Panc1 (cell line): ENCODE data around the gene DNAH12. TPM values are rescaled to one million over a fixed set of nuclear protein-coding genes. Genes with fewer than 3 reads are reported as not detected.

Experiments
- ATAC-seq: fragments of 200-7000 bp; cut with Tn5 transposase; 2 replicates; pipeline ENCODE4 v1.9.1; 2020; ENCODE audit warnings: mild to moderate bottlenecking, moderate library complexity
- BruUV-seq: library from RNA; stranded (reverse); fragments of 400-500 nt; replicated peaks from 2 replicates; lab custom pipeline; 2021; lab: Mats Ljungman, UMichigan
- CTCF ChIA-PET: fragments of 300-600 bp; sonication (Branson Sonifier 250); formaldehyde crosslinking; loops from one replicate; lab custom pipeline; 2022; ENCODE audit warnings: antibody characterized with exemption; lab: Charles Lee
- POLR2A ChIA-PET: fragments of 300-600 bp; sonication (Branson Sonifier 250); formaldehyde crosslinking; loops from one replicate; lab custom pipeline; 2022; ENCODE audit warnings: antibody characterized with exemption; lab: Charles Lee
- DNase-seq: peaks from one replicate; pipeline ENCODE4 v3.0.0-alpha.2; 2010; ENCODE audit warnings: low read depth, low spot score
- H3K27ac ChIP-seq: 2 replicates; pipeline ENCODE4 v1.5.1; 2011; ENCODE audit warnings: mild to moderate bottlenecking, low read length, inconsistent platforms
- H3K27me3 ChIP-seq: fragments of 200-500 bp; sonication (Bioruptor generic); 2 replicates; pipeline ENCODE4 v1.6.0; 2014; ENCODE audit warnings: low read length, inconsistent platforms; ENCODE audit not compliant: control insufficient read depth, insufficient read depth
- H3K36me3 ChIP-seq: fragments of 200-500 bp; sonication (Bioruptor generic); 2 replicates; pipeline ENCODE4 v1.5.1; 2014; ENCODE audit warnings: inconsistent platforms, mild to moderate bottlenecking, low read length, moderate library complexity; ENCODE audit not compliant: control insufficient read depth, insufficient read depth
- H3K4me1 ChIP-seq: 2 replicates; pipeline ENCODE4 v1.5.1; 2011; ENCODE audit warnings: inconsistent platforms, mild to moderate bottlenecking, low read length, moderate library complexity; ENCODE audit not compliant: control insufficient read depth, insufficient read depth
- H3K4me3 ChIP-seq, 2 experiments: 2 replicates each; pipeline ENCODE4 v1.5.1; 2011 to 2012; ENCODE audit warnings: low read depth in 2 of 2, low read length in 2 of 2, mild to moderate bottlenecking in 2 of 2, inconsistent platforms in 1 of 2, moderate library complexity in 1 of 2
- H3K9me3 ChIP-seq: fragments of 200-500 bp; sonication (Bioruptor generic); 2 replicates; pipeline ENCODE4 v1.5.1; 2014; ENCODE audit warnings: low read depth, mild to moderate bottlenecking, inconsistent platforms, low read length, moderate library complexity; ENCODE audit not compliant: control insufficient read depth, insufficient read depth
- POLR2AphosphoS5 ChIP-seq: IDR thresholded peaks from 2 replicates; pipeline ENCODE4 v1.6.1; 2012; ENCODE audit warnings: mild to moderate bottlenecking, low read depth, low read length, moderate library complexity
- REST ChIP-seq, 2 experiments: IDR thresholded peaks; 2 replicates each; pipeline ENCODE4 v1.6.1; 2011 to 2012; ENCODE audit warnings: low read depth in 2 of 2, control low read depth in 1 of 2, low read length in 1 of 2, mild to moderate bottlenecking in 1 of 2, moderate library complexity in 1 of 2; ENCODE audit not compliant: insufficient read depth in 1 of 2
- SIN3A ChIP-seq: IDR thresholded peaks from 2 replicates; pipeline ENCODE4 v1.6.1; 2012; ENCODE audit warnings: low read depth, mild to moderate bottlenecking, low read length, moderate library complexity, borderline replicate concordance; ENCODE audit not compliant: insufficient read depth
- TCF7L2 ChIP-seq: IDR thresholded peaks from 2 replicates; pipeline ENCODE4 v1.6.1; 2011; ENCODE audit warnings: mild to moderate bottlenecking, low read depth, low read length, inconsistent platforms
- in situ Hi-C: cut with HindIII; loops from 2 replicates; pipeline ENCODE4 v1.10.0; 2016; ENCODE audit warnings: low sequenced_read_pairs, low pct_unique_long_range_greater_than_20kb
- intact Hi-C: fragments of 100-400 bp; cut with micrococcal nuclease; formaldehyde crosslinking; loops from one replicate; pipeline ENCODE4 v1.10.0; 2022; ENCODE audit not compliant: unreplicated experiment
- total RNA-seq: library from RNA; stranded (reverse); gene quantifications from one replicate; pipeline ENCODE4 v1.2.1, GENCODE V29; 2021; ENCODE audit not compliant: unreplicated experiment
- TF ChIP-seq, protein P1 (sequence below): fragments of 450-650 bp; IDR thresholded peaks from 2 replicates; pipeline ENCODE4 v1.5.1; 2017; ENCODE audit warnings: mild to moderate bottlenecking

The DNAH12 gene
- total RNA-seq, 1 experiment from 2014 or later = 0.21 TPM

DNA sequence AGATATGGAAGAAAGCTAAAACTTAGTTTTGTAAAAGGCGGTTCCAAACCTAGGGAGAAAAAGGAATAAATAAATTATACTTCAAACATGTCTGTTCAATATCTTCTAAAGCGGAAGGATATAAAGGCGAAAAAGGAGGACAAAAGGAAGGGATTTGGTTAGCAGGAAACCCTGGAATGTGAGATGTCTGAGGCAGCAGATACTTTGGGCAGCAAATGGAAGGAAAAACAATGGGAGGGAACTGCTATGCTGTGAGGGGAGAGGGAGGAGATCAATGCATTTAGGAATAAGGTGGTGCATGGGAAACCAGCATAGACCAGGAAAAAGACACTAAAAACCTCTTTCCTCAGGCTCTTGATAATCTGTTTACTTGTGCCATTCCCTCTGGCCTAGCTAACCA lies 120.8 kb downstream of the DNAH12 start:
- Histone ChIP-seq H3K4me1 (no peaks in the 10 kb centered on the region), H3K27ac (no peak overlapping the region), H3K9me3 (no peaks in the 10 kb centered on the region), H3K36me3 (no peaks in the 10 kb centered on the region), H3K27me3 (no peaks in the 10 kb centered on the region), H3K4me3 (no peak overlapping the region)
- DNase-seq (no peak), ATAC-seq (no peak)
- BruUV-seq = no TSS peak
- intact Hi-C loops (no loop called here), in situ Hi-C loops (no loop called here)
- POLR2A ChIA-PET = interaction anchor here (0.7 kb wide), 1 partner anchor 363 kb away, joined by 6 read pairs; no protein-coding TSS in a partner anchor
- CTCF ChIA-PET = no interaction called here
- TF ChIP-seq REST (IDR thresholded peaks at IDR 0.05; ENCODE audit: insufficient read depth in 1 of 2, low read depth in 2 of 2, low read length in 1 of 2) = no peak
- TF ChIP-seq SIN3A = no peak
- no peak for TF ChIP-seq POLR2AphosphoS5
- TF ChIP-seq TCF7L2 = no peak
- TF ChIP-seq, protein P1, sequence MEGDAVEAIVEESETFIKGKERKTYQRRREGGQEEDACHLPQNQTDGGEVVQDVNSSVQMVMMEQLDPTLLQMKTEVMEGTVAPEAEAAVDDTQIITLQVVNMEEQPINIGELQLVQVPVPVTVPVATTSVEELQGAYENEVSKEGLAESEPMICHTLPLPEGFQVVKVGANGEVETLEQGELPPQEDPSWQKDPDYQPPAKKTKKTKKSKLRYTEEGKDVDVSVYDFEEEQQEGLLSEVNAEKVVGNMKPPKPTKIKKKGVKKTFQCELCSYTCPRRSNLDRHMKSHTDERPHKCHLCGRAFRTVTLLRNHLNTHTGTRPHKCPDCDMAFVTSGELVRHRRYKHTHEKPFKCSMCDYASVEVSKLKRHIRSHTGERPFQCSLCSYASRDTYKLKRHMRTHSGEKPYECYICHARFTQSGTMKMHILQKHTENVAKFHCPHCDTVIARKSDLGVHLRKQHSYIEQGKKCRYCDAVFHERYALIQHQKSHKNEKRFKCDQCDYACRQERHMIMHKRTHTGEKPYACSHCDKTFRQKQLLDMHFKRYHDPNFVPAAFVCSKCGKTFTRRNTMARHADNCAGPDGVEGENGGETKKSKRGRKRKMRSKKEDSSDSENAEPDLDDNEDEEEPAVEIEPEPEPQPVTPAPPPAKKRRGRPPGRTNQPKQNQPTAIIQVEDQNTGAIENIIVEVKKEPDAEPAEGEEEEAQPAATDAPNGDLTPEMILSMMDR = no peak

GRCh38 chr3:57421336-57421735 lies 122.8 kb downstream of the DNAH12 start:
- TF ChIP-seq, protein P1 = no peak
- TF ChIP-seq REST (IDR thresholded peaks at IDR 0.05; ENCODE audit: insufficient read depth in 1 of 2, low read depth in 2 of 2, low read length in 1 of 2) = no peak
- TF ChIP-seq TCF7L2 = no peak
- TF ChIP-seq SIN3A = no peak
- no peak for TF ChIP-seq POLR2AphosphoS5
- Histone ChIP-seq H3K27me3 (no peaks in the 10 kb centered on the region), H3K4me3 (no peak overlapping the region), H3K9me3 (no peaks in the 10 kb centered on the region), H3K4me1 (no peaks in the 10 kb centered on the region), H3K36me3 (no peaks in the 10 kb centered on the region), H3K27ac (no peak overlapping the region)
- CTCF ChIA-PET = no interaction called here
- POLR2A ChIA-PET = no interaction called here
- intact Hi-C loops (no loop called here), in situ Hi-C loops (no loop called here)
- ATAC-seq (no peak), DNase-seq (no peak)
- BruUV-seq = no TSS peak
